C4-2B (cell line): Measurements from ENCODE around the gene CTNNBL1.

ENCODE experiments used
- H3K27ac ChIP-seq: fragments of 450-650 bp; 2 replicates; pipeline ENCODE4 v1.5.1; 2017
- ZFX ChIP-seq: fragments of 450-650 bp; IDR thresholded peaks from 2 replicates; pipeline ENCODE4 v1.6.1; 2017
- TF ChIP-seq, protein P1 (sequence below): fragments of 450-650 bp; conservative IDR thresholded peaks from 2 replicates; pipeline ENCODE4 v1.5.1; 2017; ENCODE audit warnings: mild to moderate bottlenecking

CTNNBL1 gene

DNA sequence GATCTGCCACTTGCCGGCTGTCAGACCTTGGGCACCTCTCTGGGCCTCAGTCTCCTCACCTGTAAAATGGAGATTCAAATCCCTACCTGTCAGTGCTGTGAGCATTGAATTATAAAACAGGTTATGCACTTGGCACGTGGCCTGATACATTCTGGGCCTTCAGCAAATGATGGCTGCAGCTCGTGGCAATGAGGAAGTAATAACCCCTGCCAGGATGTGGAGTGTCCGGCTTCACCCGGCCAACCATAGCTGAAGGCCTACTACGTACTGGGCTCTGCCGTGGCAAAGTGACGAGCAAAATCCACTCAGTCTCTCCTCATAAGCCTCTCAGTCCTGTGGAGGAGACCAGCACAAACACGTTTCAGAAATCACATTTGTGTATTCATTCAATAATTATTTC, 198.2 kb downstream of the CTNNBL1 start:
- no peak for TF ChIP-seq ZFX
- TF ChIP-seq, protein P1, sequence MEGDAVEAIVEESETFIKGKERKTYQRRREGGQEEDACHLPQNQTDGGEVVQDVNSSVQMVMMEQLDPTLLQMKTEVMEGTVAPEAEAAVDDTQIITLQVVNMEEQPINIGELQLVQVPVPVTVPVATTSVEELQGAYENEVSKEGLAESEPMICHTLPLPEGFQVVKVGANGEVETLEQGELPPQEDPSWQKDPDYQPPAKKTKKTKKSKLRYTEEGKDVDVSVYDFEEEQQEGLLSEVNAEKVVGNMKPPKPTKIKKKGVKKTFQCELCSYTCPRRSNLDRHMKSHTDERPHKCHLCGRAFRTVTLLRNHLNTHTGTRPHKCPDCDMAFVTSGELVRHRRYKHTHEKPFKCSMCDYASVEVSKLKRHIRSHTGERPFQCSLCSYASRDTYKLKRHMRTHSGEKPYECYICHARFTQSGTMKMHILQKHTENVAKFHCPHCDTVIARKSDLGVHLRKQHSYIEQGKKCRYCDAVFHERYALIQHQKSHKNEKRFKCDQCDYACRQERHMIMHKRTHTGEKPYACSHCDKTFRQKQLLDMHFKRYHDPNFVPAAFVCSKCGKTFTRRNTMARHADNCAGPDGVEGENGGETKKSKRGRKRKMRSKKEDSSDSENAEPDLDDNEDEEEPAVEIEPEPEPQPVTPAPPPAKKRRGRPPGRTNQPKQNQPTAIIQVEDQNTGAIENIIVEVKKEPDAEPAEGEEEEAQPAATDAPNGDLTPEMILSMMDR: no peak
- peak overlapping the region; percentile 15 for H3K27ac ChIP-seq

- no peak overlapping the region for H3K27ac ChIP-seq
- TF ChIP-seq, protein P1: no peak
- no peak for TF ChIP-seq ZFX
Observed at GRCh38 chr20:37893566-37894241, 199.9 kb downstream of the CTNNBL1 start.

DNA sequence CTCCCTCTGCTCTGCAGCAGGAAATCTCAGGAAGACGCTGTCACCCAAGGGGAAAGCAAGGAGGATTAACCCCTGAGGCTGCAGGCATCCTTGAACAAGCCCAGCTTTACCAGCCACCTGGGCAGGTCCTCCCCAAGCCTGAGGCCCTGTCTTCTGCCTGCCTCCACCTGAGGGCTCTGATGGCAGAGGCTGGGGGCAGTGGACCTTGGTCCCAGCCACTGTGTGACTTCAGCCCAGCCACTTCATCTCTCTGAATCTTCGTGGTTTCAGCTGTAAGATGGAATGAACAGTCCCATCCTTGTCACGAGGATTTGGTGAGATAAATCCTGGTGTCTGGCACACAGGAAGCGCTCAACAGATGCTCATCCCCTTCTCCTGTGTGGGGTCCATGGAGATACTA, 200.6 kb downstream of the CTNNBL1 start:
- no peak overlapping the region for H3K27ac ChIP-seq

DNA sequence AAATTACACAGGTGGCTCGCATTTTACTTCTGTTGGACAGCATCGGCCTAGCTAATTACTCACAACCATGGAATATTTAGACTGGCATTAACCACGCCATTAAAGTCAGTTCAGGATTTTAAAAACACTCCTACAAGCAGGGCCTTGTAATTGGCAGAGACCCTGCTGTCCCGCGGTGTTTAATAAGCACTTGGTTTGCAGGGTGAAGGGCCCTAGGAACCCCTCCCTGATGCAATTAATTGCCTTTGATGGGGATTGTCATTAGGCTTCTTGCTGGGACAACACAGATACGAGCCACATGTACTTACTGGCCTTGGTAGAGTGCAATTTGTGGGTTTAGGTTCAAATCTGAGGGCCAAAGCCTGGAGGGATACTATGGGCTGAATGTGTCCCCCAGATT, 201.3 kb downstream of the CTNNBL1 start:
- TF ChIP-seq, protein P1: no peak
- no peak for TF ChIP-seq ZFX
- H3K27ac ChIP-seq: no peak overlapping the region

More for the DNA sequence above, 200.6 kb downstream of the CTNNBL1 start:
- TF ChIP-seq, protein P1: no peak
- no peak for TF ChIP-seq ZFX

GRCh38 chr20:37896932-37897548, 203.2 kb downstream of the CTNNBL1 start:
- TF ChIP-seq ZFX: no peak
- TF ChIP-seq, protein P1: no peak
- no peak overlapping the region for H3K27ac ChIP-seq

- no peak overlapping the region for H3K27ac ChIP-seq
- TF ChIP-seq, protein P1: no peak
- no peak for TF ChIP-seq ZFX
Observed at GRCh38 chr20:37898233-37899104, 204.6 kb downstream of the CTNNBL1 start.
